ENCODE results near the gene PDZRN3. TPM values are rescaled to one million over a fixed set of nuclear protein-coding genes. Genes with fewer than 3 reads are reported as not detected.
A peak's percentile ranks its signal among the peaks of the same experiment; 100 is the strongest.

The PDZRN3 gene
- total RNA-seq, 1 experiment from 2014 or later = not detected

GRCh38 chr3:73509066-73509465, 115.7 kb downstream of the PDZRN3 start:
- BruUV-seq (replicated peaks) = no TSS peak
- Histone ChIP-seq H3K4me1 (ENCODE audit: control insufficient read depth, insufficient read depth, low read length) (no peaks in the 10 kb centered on the region), H3K4me3 (ENCODE audit: low read depth in 2 of 2, low read length in 2 of 2) (no peak overlapping the region), H3K9me3 (ENCODE audit: control insufficient read depth, insufficient read depth, low read depth, low read length) (no peaks in the 10 kb centered on the region), H3K36me3 (ENCODE audit: control insufficient read depth, insufficient read depth, low read length) (no peaks in the 10 kb centered on the region), H3K27ac (ENCODE audit: low read length) (no peak overlapping the region), H3K27me3 (ENCODE audit: control insufficient read depth, insufficient read depth, low read length) (no peaks in the 10 kb centered on the region)
- ATAC-seq (no peak), DNase-seq (ENCODE audit: low read depth, low spot score) (no peak)
- CTCF ChIA-PET = no interaction called here
- POLR2A ChIA-PET = no interaction called here
- in situ Hi-C loops (cut with HindIII; ENCODE audit: low pct_unique_long_range_greater_than_20kb, low sequenced_read_pairs) (no loop called here), intact Hi-C loops (cut with micrococcal nuclease; ENCODE audit: unreplicated experiment) (loop anchor here (5.0 kb wide), 1 partner anchor 338 kb away; no protein-coding TSS in a partner anchor)
- TF ChIP-seq, protein P1, sequence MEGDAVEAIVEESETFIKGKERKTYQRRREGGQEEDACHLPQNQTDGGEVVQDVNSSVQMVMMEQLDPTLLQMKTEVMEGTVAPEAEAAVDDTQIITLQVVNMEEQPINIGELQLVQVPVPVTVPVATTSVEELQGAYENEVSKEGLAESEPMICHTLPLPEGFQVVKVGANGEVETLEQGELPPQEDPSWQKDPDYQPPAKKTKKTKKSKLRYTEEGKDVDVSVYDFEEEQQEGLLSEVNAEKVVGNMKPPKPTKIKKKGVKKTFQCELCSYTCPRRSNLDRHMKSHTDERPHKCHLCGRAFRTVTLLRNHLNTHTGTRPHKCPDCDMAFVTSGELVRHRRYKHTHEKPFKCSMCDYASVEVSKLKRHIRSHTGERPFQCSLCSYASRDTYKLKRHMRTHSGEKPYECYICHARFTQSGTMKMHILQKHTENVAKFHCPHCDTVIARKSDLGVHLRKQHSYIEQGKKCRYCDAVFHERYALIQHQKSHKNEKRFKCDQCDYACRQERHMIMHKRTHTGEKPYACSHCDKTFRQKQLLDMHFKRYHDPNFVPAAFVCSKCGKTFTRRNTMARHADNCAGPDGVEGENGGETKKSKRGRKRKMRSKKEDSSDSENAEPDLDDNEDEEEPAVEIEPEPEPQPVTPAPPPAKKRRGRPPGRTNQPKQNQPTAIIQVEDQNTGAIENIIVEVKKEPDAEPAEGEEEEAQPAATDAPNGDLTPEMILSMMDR (IDR thresholded peaks at IDR 0.05) = no peak

DNA sequence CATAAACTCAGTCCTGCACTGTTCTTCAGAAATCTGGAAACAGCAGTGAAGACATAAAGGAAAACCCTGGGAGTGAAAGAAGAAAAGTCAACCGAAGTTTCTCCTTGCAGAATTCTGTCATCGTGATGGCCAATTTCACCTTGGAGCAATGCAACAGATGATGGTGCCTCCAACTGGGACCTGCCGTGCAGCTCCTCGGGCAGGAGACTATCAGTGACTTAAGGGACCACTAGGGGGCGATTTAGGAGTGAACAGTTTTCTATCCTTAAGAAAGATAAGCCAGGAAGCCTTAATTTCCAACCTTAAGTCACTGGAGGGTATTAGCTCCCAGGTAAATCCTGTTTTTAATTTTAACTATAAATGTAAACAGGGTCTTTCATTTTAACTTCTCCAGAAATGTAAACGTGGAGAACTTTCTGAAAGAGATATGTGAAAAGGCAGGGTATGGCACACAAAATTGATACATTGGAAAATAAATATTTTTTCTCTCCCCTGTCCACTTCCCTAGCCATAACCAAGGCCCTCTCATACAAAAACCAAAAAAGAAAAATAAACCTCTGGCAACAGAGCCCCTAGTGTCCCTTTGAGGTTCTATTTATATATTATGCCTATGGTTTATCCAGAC, 116.3 kb downstream of the PDZRN3 start:
- TF ChIP-seq, protein P1 (IDR thresholded peaks at IDR 0.05) = peak; percentile 79
- TF ChIP-seq TCF7L2 (IDR thresholded peaks at IDR 0.05; ENCODE audit: low read depth, low read length) = no peak
- in situ Hi-C loops (cut with HindIII; ENCODE audit: low pct_unique_long_range_greater_than_20kb, low sequenced_read_pairs) = no loop called here
- Histone ChIP-seq H3K9me3 (ENCODE audit: control insufficient read depth, insufficient read depth, low read depth, low read length) (no peaks in the 10 kb centered on the region), H3K27me3 (ENCODE audit: control insufficient read depth, insufficient read depth, low read length) (no peaks in the 10 kb centered on the region), H3K36me3 (ENCODE audit: control insufficient read depth, insufficient read depth, low read length) (no peaks in the 10 kb centered on the region), H3K4me1 (ENCODE audit: control insufficient read depth, insufficient read depth, low read length) (no peaks in the 10 kb centered on the region), H3K4me3 (ENCODE audit: low read depth in 2 of 2, low read length in 2 of 2) (no peak overlapping the region), H3K27ac (ENCODE audit: low read length) (no peak overlapping the region)
- POLR2A ChIA-PET = no interaction called here
- intact Hi-C loops (cut with micrococcal nuclease; ENCODE audit: unreplicated experiment) = loop anchor here (5.0 kb wide), 1 partner anchor 339 kb away; no protein-coding TSS in a partner anchor
- BruUV-seq (replicated peaks) = no TSS peak
- ATAC-seq = peak; percentile 86
- peak; percentile 18 for DNase-seq (ENCODE audit: low read depth, low spot score)
- CTCF ChIA-PET = interaction anchor here (0.6 kb wide), 1 partner anchor 339 kb away, joined by 3 read pairs; no protein-coding TSS in a partner anchor

- DNase-seq (ENCODE audit: low read depth, low spot score) = no peak
- no peaks in the 10 kb centered on the region for H3K36me3 ChIP-seq (ENCODE audit: control insufficient read depth, insufficient read depth, low read length)
- H3K9me3 ChIP-seq (ENCODE audit: control insufficient read depth, insufficient read depth, low read depth, low read length) = no peaks in the 10 kb centered on the region
- no peak overlapping the region for H3K4me3 ChIP-seq (ENCODE audit: low read depth in 2 of 2, low read length in 2 of 2)
- no peak overlapping the region for H3K27ac ChIP-seq (ENCODE audit: low read length)
- CTCF ChIA-PET = no interaction called here
- POLR2A ChIA-PET = no interaction called here
- in situ Hi-C loops (cut with HindIII; ENCODE audit: low pct_unique_long_range_greater_than_20kb, low sequenced_read_pairs) = no loop called here
- BruUV-seq (replicated peaks) = no TSS peak
- TF ChIP-seq POLR2AphosphoS5 (IDR thresholded peaks at IDR 0.05; ENCODE audit: low read depth, low read length) (no peak), TCF7L2 (IDR thresholded peaks at IDR 0.05; ENCODE audit: low read depth, low read length) (no peak)
- TF ChIP-seq, protein P2, sequence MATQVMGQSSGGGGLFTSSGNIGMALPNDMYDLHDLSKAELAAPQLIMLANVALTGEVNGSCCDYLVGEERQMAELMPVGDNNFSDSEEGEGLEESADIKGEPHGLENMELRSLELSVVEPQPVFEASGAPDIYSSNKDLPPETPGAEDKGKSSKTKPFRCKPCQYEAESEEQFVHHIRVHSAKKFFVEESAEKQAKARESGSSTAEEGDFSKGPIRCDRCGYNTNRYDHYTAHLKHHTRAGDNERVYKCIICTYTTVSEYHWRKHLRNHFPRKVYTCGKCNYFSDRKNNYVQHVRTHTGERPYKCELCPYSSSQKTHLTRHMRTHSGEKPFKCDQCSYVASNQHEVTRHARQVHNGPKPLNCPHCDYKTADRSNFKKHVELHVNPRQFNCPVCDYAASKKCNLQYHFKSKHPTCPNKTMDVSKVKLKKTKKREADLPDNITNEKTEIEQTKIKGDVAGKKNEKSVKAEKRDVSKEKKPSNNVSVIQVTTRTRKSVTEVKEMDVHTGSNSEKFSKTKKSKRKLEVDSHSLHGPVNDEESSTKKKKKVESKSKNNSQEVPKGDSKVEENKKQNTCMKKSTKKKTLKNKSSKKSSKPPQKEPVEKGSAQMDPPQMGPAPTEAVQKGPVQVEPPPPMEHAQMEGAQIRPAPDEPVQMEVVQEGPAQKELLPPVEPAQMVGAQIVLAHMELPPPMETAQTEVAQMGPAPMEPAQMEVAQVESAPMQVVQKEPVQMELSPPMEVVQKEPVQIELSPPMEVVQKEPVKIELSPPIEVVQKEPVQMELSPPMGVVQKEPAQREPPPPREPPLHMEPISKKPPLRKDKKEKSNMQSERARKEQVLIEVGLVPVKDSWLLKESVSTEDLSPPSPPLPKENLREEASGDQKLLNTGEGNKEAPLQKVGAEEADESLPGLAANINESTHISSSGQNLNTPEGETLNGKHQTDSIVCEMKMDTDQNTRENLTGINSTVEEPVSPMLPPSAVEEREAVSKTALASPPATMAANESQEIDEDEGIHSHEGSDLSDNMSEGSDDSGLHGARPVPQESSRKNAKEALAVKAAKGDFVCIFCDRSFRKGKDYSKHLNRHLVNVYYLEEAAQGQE (IDR thresholded peaks at IDR 0.05; ENCODE audit: insufficient read depth in 1 of 2, low read depth in 2 of 2, low read length in 1 of 2) = no peak
- intact Hi-C loops (cut with micrococcal nuclease; ENCODE audit: unreplicated experiment) = loop anchor here (5.0 kb wide), 1 partner anchor 342 kb away; no protein-coding TSS in a partner anchor
- no peaks in the 10 kb centered on the region for H3K4me1 ChIP-seq (ENCODE audit: control insufficient read depth, insufficient read depth, low read length)
- ATAC-seq = no peak
- no peaks in the 10 kb centered on the region for H3K27me3 ChIP-seq (ENCODE audit: control insufficient read depth, insufficient read depth, low read length)
These were observed 119.9 kb downstream of the PDZRN3 start for GRCh38 chr3:73504852-73505251.
